ENCODE data around the gene PXMP2. TPM values are rescaled to one million over a fixed set of nuclear protein-coding genes. Genes with fewer than 3 reads are reported as not detected.

The PXMP2 gene
- total RNA-seq, 4 donors from 2014 or later, result 8.5 to 87.9 (median 29.4) TPM

- intact Hi-C loops (cut with DNase I; ENCODE audit: low total_unique reads), result no loop called here
- Histone ChIP-seq H3K36me3 (no peaks in the 10 kb centered on the region), H3K27ac (no peak overlapping the region), H3K27me3 (no peaks in the 10 kb centered on the region), H3K4me3 (no peak overlapping the region), H3K4me1 (no peaks in the 10 kb centered on the region), H3K9me3 (no peaks in the 10 kb centered on the region)
- DNase-seq, result no peak
- TF ChIP-seq POLR2A (IDR thresholded peaks at IDR 0.05) (no peak), CTCF (IDR thresholded peaks at IDR 0.05) (no peak)
Measured at GRCh38 chr12:132700212-132700822, 12.9 kb downstream of the PXMP2 start.

GRCh38 chr12:132702640-132703039 lies 15.3 kb downstream of the PXMP2 start:
- Histone ChIP-seq H3K27ac (no peak overlapping the region), H3K9me3 (no peaks in the 10 kb centered on the region), H3K27me3 (no peaks in the 10 kb centered on the region), H3K4me3 (no peak overlapping the region), H3K36me3 (no peaks in the 10 kb centered on the region), H3K4me1 (no peaks in the 10 kb centered on the region)
- intact Hi-C loops (cut with DNase I; ENCODE audit: low total_unique reads), result no loop called here
- TF ChIP-seq CTCF (IDR thresholded peaks at IDR 0.05) (no peak), POLR2A (IDR thresholded peaks at IDR 0.05) (no peak)
- no peak for DNase-seq

GRCh38 chr12:132703641-132704040 lies 16.3 kb downstream of the PXMP2 start:
- no peaks in the 10 kb centered on the region for H3K4me1 ChIP-seq
- intact Hi-C loops (cut with DNase I; ENCODE audit: low total_unique reads), result no loop called here
- no peak overlapping the region for H3K4me3 ChIP-seq
- DNase-seq, result no peak
- no peaks in the 10 kb centered on the region for H3K36me3 ChIP-seq
- H3K27me3 ChIP-seq, result no peaks in the 10 kb centered on the region
- H3K27ac ChIP-seq, result no peak overlapping the region
- TF ChIP-seq POLR2A (IDR thresholded peaks at IDR 0.05), result no peak
- no peak for TF ChIP-seq CTCF (IDR thresholded peaks at IDR 0.05)
- no peaks in the 10 kb centered on the region for H3K9me3 ChIP-seq

GRCh38 chr12:132707241-132707640 lies 19.9 kb downstream of the PXMP2 start:
- no peak for DNase-seq
- H3K4me3 ChIP-seq, result no peak overlapping the region
- H3K36me3 ChIP-seq, result no peaks in the 10 kb centered on the region
- intact Hi-C loops (cut with DNase I; ENCODE audit: low total_unique reads), result no loop called here
- no peaks in the 10 kb centered on the region for H3K27me3 ChIP-seq
- no peaks in the 10 kb centered on the region for H3K4me1 ChIP-seq
- no peaks in the 10 kb centered on the region for H3K9me3 ChIP-seq
- H3K27ac ChIP-seq, result no peak overlapping the region
- TF ChIP-seq CTCF (IDR thresholded peaks at IDR 0.05) (no peak), POLR2A (IDR thresholded peaks at IDR 0.05) (no peak)

- no peak overlapping the region for H3K27ac ChIP-seq
- H3K4me1 ChIP-seq, result no peaks in the 10 kb centered on the region
- intact Hi-C loops (cut with DNase I; ENCODE audit: low total_unique reads), result no loop called here
- no peak overlapping the region for H3K4me3 ChIP-seq
- no peak for DNase-seq
- H3K9me3 ChIP-seq, result no peaks in the 10 kb centered on the region
- H3K36me3 ChIP-seq, result no peaks in the 10 kb centered on the region
- H3K27me3 ChIP-seq, result no peaks in the 10 kb centered on the region
- TF ChIP-seq POLR2A (IDR thresholded peaks at IDR 0.05) (no peak), CTCF (IDR thresholded peaks at IDR 0.05) (no peak)
Measured at GRCh38 chr12:132708150-132708549, 20.8 kb downstream of the PXMP2 start.

Data from uterus (tissue), 4 donors.